ENCODE measurements around the gene NDUFB11.
A peak's percentile ranks its signal among the peaks of the same experiment; 100 is the strongest.
"Not testable (repeated sequence)": the region's sequence is repeated elsewhere in the genome, so short reads cannot be mapped to it uniquely, and the experiment has no call there.

The NDUFB11 gene

GRCh38 chrX:47143894-47144625 lies 442 bp downstream of the NDUFB11 start:
- ATAC-seq, result peak; percentile 5
- H3K36me3 Mint-ChIP-seq, result peaks cover 26% of the 10 kb centered on the region
- H3K27me3 Mint-ChIP-seq, result no peaks in the 10 kb centered on the region
- no peaks in the 10 kb centered on the region for H3K9me3 Mint-ChIP-seq
- peaks cover 36% of the 10 kb centered on the region for H3K4me1 Mint-ChIP-seq
- H3K27ac Mint-ChIP-seq, result peak overlapping the region; percentile 99
- peak overlapping the region; percentile 99 for H3K4me3 Mint-ChIP-seq

DNA sequence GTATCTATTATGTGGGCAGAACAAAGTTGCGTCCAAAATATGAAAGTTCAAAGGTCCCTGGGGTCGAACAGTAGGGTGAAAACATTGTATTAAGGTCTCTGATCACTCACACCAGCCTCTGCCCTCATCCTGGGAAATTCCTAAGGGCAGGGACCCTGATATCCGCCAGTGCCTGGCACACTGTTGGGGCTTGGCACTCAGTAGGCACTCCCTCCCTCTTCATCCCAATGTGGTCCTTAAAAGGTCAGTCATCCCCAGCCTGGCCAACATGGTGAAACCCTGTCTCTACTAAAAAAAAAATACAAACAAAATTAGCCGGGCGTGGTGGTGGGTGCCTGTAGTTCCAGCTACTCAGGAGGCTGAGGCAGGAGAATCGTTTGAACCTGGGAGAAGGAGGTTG lies 6.3 kb downstream of the NDUFB11 start:
- Mint-ChIP-seq H3K27me3 (no peaks in the 10 kb centered on the region), H3K27ac (no peak overlapping the region), H3K4me1 (peaks cover 16% of the 10 kb centered on the region), H3K4me3 (no peak overlapping the region), H3K9me3 (no peaks in the 10 kb centered on the region), H3K36me3 (peaks cover 18% of the 10 kb centered on the region)
- no peak for ATAC-seq

DNA sequence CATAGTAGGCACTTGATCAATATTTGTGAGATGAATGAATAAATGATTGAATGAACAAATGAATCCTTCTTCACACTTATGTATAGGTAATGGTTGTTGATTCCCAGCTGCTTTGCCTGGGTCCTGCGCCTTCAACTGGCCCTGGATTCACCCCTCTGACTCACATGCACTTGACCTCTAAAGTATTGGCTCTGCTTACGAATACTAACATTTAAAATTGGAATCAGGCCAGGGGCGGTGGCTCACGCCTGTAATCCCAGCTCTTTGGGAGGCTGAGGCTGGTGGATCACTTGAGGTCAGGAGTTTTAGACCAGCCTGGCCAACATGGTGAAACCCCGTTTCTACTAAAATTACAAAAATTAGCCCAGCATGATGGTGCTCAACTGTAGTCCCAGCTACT lies 8.9 kb downstream of the NDUFB11 start:
- H3K4me3 Mint-ChIP-seq, H3K9me3 Mint-ChIP-seq, ATAC-seq, H3K27ac Mint-ChIP-seq, H3K27me3 Mint-ChIP-seq, H3K4me1 Mint-ChIP-seq, H3K36me3 Mint-ChIP-seq: not testable (repeated sequence)

DNA sequence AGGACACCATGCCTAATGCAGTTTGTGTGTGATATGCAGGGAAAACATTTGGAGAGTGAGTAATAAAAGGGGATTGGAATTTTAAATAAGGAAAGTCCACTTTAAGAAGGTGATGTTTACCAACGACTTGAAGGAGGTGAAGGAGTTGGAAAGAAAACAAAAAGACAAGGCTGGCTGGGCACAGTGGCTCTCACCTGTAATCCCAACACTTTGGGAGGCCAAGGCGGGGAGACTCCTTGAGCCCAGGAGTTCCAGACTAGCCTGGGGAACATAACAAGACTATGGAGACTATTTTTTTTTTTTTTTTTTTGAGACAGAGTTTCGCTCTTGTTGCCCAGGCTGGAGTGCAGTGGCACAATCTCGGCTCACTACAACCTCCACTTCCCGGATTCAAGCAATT lies 11.0 kb downstream of the NDUFB11 start:
- Mint-ChIP-seq H3K36me3 (no peaks in the 10 kb centered on the region), H3K27me3 (no peaks in the 10 kb centered on the region), H3K9me3 (no peaks in the 10 kb centered on the region), H3K4me1 (no peaks in the 10 kb centered on the region), H3K4me3 (no peak overlapping the region), H3K27ac (no peak overlapping the region)
- no peak for ATAC-seq

GRCh38 chrX:47129899-47130358 lies 14.6 kb downstream of the NDUFB11 start:
- Mint-ChIP-seq H3K9me3 (no peaks in the 10 kb centered on the region), H3K27ac (peak overlapping the region; percentile 95)
- no peak for ATAC-seq

DNA sequence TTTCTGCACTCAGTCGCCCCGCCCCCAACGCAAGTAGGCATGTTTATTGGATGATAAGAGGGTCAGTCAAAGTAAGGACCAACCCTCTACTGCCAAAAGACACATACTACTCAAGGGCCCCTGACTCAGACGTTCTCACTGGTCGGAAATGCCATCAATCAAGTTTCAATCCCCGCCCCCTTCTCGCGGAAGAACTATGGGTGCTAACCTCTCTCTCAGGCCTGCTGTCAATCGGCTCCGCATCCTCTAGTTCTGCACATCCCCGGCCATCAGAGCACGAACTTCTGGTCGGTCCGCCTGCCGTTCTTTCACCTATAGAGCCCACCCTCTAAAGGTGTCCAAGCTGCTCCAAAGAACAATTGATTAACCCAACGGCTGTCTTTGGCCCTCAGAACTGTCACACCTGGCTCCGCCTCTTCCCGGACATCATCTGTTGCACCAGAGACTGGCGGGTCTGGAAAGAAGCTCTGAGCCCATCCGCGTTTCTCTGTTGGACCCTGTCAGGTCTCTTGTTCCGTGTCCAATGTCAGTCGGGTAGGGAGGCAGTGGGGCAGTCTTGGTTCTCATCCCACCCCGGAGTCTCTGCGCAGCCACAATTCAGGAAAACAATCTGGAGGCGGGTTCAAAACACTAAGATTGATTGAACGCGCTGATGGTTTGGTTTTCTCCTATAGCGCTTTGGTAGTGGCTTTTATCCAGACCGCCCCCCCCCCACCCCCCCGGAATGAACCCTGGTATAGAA lies 15.2 kb downstream of the NDUFB11 start:
- peak; percentile 100 for ATAC-seq
- peak overlapping the region; percentile 95 for H3K27ac Mint-ChIP-seq
- peak overlapping the region; percentile 99 for H3K4me3 Mint-ChIP-seq
- no peaks in the 10 kb centered on the region for H3K36me3 Mint-ChIP-seq
- no peaks in the 10 kb centered on the region for H3K27me3 Mint-ChIP-seq
- no peaks in the 10 kb centered on the region for H3K9me3 Mint-ChIP-seq
- H3K4me1 Mint-ChIP-seq, result no peaks in the 10 kb centered on the region

More at GRCh38 chrX:47129899-47130358, 14.6 kb downstream of the NDUFB11 start:
- H3K36me3 Mint-ChIP-seq, result no peaks in the 10 kb centered on the region
- peak overlapping the region; percentile 99 for H3K4me3 Mint-ChIP-seq
- H3K27me3 Mint-ChIP-seq, result no peaks in the 10 kb centered on the region
- H3K4me1 Mint-ChIP-seq, result no peaks in the 10 kb centered on the region

DNA sequence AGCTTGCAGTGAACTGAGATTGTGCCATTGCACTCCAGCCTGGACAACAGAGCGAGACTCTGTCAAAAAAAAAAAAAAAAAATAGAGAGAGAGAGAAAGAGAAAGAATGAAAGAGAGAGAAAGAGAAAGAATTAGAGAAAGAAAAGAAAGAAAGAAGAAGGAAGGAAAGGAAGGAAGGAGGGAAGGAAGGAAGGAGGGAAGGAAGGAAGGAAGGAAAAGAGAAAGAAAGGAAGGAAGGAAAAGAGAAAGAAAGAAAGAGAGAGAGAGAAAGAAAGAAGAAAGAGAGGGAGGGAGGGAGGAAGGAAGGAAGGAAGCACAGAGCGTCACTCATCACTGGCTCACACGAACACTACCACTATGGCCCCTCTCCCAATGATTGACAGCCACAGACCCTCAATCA lies 20.0 kb downstream of the NDUFB11 start:
- H3K27me3 Mint-ChIP-seq, ATAC-seq, H3K4me1 Mint-ChIP-seq, H3K9me3 Mint-ChIP-seq, H3K36me3 Mint-ChIP-seq, H3K27ac Mint-ChIP-seq, H3K4me3 Mint-ChIP-seq: not testable (repeated sequence)

DNA sequence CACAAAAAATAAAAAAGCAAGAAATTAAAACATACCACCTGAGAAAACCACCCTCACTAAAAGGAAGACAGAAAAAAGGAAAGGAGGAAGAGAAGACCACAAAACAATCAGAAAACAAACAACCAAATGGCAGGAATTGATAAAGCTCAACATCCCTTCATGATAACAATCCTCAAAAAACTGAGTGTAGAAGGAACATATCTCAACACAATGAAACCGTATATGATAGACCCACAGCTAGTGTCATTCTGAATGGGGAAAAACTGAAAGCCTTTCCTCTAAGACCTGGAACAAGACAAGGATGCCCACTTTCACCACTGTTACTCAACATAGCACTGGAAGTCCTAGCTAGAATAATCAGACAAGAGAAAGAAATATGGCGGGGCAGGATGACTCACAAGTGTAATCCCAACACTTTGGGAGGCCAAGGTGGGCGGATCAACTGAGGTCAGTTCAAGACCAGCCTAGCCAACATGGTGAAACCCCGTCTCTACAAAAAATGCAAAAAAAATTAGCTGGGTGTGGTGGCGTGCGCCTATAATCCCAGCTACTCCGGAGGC lies 27.9 kb downstream of the NDUFB11 start:
- not testable (repeated sequence) for H3K9me3 Mint-ChIP-seq, H3K4me1 Mint-ChIP-seq, H3K4me3 Mint-ChIP-seq, H3K27ac Mint-ChIP-seq, H3K36me3 Mint-ChIP-seq, H3K27me3 Mint-ChIP-seq, ATAC-seq

DNA sequence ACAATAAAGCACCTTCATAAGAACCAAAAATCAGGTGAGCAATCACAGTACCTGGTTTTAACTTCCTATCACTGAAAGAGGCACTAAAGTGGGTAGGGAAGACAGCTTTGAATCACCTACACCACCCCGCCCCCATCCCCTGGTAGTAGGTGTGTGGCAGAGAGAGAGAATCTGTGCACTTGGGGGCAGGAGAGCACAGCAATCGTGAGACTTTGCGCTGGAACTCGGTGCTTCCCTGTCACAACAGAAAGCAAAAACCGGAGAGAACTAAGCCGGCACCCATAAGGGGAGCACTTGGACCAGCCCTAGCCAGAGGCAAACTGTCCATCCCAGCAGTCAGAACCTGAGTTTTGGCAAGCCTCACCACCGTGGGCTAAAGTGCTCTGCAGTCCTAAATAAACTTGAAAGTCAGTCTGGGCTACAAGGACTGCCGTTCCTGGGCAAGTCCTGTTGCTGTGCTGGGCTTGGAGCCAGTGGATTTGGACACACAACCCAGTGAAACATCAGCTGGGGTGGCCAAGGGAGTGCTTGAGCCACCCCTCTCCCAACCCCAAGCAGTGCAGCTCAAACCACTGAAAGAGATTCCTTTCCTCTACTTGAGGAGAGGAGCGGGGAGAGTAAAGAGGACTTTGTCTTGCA lies 32.1 kb downstream of the NDUFB11 start:
- Mint-ChIP-seq H3K4me3 (no peak overlapping the region), H3K4me1 (no peaks in the 10 kb centered on the region), H3K36me3 (no peaks in the 10 kb centered on the region), H3K27ac (no peak overlapping the region), H3K27me3 (no peaks in the 10 kb centered on the region), H3K9me3 (no peaks in the 10 kb centered on the region)
- ATAC-seq, result no peak

DNA sequence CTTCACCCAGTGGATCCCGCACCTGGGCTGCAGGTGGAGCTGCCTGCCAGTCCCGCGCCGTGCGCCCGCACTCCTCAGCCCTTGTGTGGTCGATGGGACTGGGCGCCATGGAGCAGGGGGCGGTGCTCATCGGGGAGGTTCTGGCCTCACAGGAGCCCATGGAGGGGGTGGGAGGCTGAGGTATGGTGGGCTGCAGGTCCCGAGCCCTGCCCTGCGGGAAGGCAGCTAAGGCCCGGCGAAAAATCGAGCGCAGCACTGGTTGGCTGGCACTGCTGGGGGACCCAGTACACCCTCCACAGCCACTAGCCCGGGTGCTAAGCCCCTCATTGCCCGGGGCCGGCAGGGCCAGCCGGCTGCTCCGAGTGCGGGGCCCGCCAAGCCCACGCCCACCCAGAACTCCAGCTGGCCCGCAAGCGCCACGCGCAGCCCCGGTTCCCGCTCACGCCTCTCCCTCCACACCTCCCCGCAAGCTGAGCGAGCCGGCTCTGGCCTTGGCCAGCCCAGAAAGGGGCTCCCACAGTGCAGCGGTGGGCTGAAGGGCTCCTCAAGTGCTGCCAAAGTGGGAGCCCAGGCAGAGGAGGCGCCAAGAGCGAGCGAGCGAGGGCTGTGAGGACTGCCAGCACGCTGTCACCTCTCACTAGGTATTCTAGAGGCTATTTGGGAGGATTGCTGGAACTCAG lies 33.4 kb downstream of the NDUFB11 start:
- not testable (repeated sequence) for H3K9me3 Mint-ChIP-seq, H3K4me1 Mint-ChIP-seq, H3K36me3 Mint-ChIP-seq, H3K27ac Mint-ChIP-seq, ATAC-seq, H3K27me3 Mint-ChIP-seq, H3K4me3 Mint-ChIP-seq

- no peaks in the 10 kb centered on the region for H3K4me1 Mint-ChIP-seq
- no peak overlapping the region for H3K4me3 Mint-ChIP-seq
- H3K27ac Mint-ChIP-seq, result no peak overlapping the region
- H3K27me3 Mint-ChIP-seq, result no peaks in the 10 kb centered on the region
- no peak for ATAC-seq
- H3K36me3 Mint-ChIP-seq, result peaks cover 8% of the 10 kb centered on the region
- H3K9me3 Mint-ChIP-seq, result no peaks in the 10 kb centered on the region
Measured at GRCh38 chrX:47101206-47101605, 43.3 kb downstream of the NDUFB11 start.

DNA sequence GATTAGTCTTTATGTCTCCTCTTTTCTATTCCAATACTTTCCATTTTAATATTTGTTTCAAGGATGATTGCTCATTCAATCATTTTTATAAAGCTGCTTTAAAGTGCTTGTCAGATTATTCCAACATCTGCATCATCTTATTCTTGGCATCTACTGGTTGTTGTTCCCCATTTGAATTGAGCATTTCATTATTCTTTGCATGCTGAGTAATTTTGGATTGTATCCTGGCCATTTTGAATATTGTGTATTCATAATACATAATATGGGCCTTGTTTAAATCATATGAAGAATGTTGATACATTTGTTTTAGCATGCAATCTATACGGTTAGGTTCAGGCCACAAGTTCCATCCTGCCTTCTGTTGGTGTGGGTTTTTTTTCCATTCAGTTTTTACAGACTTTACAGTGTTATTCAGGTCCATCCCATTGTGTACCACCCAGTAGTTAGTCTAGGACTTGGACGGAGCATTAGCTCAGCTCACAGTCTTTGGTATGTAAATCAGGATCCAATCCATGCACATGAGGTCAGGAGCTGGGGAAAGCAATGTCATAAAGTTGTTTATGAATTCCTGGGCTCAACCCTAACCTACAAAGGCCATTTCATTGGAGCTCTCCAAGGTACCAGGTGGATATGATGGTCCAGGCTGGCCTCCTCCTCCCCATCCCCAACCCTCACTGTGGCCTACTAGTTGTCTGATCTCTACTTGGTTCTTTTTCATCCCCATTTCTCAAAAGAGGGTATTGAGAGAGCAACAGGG lies 46.0 kb downstream of the NDUFB11 start:
- Mint-ChIP-seq H3K36me3 (peaks cover 8% of the 10 kb centered on the region), H3K4me3 (no peak overlapping the region), H3K27me3 (no peaks in the 10 kb centered on the region), H3K9me3 (no peaks in the 10 kb centered on the region), H3K4me1 (no peaks in the 10 kb centered on the region), H3K27ac (no peak overlapping the region)
- no peak for ATAC-seq

- H3K36me3 Mint-ChIP-seq, result peaks cover 8% of the 10 kb centered on the region
- no peak for ATAC-seq
- no peaks in the 10 kb centered on the region for H3K9me3 Mint-ChIP-seq
Measured at GRCh38 chrX:47097018-47097417, 47.5 kb downstream of the NDUFB11 start.

DNA sequence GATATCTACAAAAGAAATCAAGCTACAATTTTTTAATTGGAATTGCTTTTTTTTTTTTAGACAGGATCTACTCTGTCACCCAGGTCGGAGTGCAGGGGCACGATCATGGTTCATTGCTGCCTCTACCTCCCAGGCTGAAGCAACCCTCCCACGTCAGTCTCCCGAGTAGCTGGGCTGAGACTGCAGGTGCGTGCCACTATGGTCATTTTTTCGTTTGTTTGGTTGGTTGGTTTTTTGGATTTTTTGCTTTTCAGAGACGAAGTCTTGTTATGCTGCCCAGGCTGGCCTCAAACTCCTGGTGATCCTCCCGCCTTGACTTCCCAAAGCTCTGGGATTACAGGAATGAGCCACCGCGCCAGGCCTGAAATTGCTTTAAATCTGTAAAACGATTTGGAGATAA lies 50.6 kb downstream of the NDUFB11 start:
- no peak overlapping the region for H3K4me3 Mint-ChIP-seq
- no peaks in the 10 kb centered on the region for H3K4me1 Mint-ChIP-seq
- no peaks in the 10 kb centered on the region for H3K9me3 Mint-ChIP-seq
- H3K27me3 Mint-ChIP-seq, result no peaks in the 10 kb centered on the region
- no peaks in the 10 kb centered on the region for H3K36me3 Mint-ChIP-seq
- no peak for ATAC-seq
- H3K27ac Mint-ChIP-seq, result no peak overlapping the region

More at GRCh38 chrX:47097018-47097417, 47.5 kb downstream of the NDUFB11 start:
- Mint-ChIP-seq H3K4me3 (no peak overlapping the region), H3K27ac (no peak overlapping the region), H3K27me3 (no peaks in the 10 kb centered on the region), H3K4me1 (no peaks in the 10 kb centered on the region)

Measured in stimulated activated memory B cell treated with anti-CD40 and anti-IgM and Interleukin-4, amounts not matched to agents 10 μg/mL and 1 μg/mL and 100 μg/mL, for 72 hours (primary cell).